Prostate gland (tissue), 2 donors: ENCODE results near the gene REXO4. TPM values are rescaled to one million over a fixed set of nuclear protein-coding genes. Genes with fewer than 3 reads are reported as not detected.

Experiments used
- DNase-seq: peaks from one replicate; pipeline ENCODE4 v3.0.0-alpha.2; 2019; ENCODE audit warnings: low spot score
- H3K27ac ChIP-seq, 2 donors: fragments of 200-600 bp; sonication (generic); 2 replicates each; pipeline ENCODE4 v1.5.1; 2017 to 2019
- H3K27me3 ChIP-seq: fragments of 200-600 bp; sonication (generic); replicated peaks from 2 replicates; pipeline ENCODE4 v1.5.1; 2019; ENCODE audit not compliant: insufficient read depth
- H3K36me3 ChIP-seq, 2 donors: fragments of 200-600 bp; sonication (generic); 1 replicate in 1 of 2; 2 replicates in 1 of 2; pipeline versions ENCODE4 v1.5.1 to v1.8.1; 2017 to 2019
- H3K4me1 ChIP-seq: fragments of 200-600 bp; sonication (generic); replicated peaks from 2 replicates; pipeline ENCODE4 v1.5.1; 2019
- H3K4me3 ChIP-seq, 2 donors: fragments of 200-600 bp; sonication (generic); 2 replicates each; pipeline ENCODE4 v1.5.1; 2017 to 2019
- H3K9me3 ChIP-seq: fragments of 200-600 bp; sonication (generic); 2 replicates; pipeline ENCODE4 v1.5.1; 2017
- POLR2A ChIP-seq: fragments of 450-650 bp; IDR thresholded peaks from one replicate; pipeline ENCODE4 v1.6.1; 2016; ENCODE audit warnings: antibody characterized with exemption, mild to moderate bottlenecking
- POLR2AphosphoS5 ChIP-seq: sonication (generic); formaldehyde crosslinking; IDR thresholded peaks from one replicate; pipeline ENCODE4 v1.6.1; 2017; ENCODE audit warnings: antibody characterized with exemption
- WGBS: methylation state at CpG from one replicate; pipeline ENCODE4 v1.1.5; 2018; 5-methylcytosine and 5-hydroxymethylcytosine counted together
- intact Hi-C: fragments of 100-400 bp; cut with DNase I; formaldehyde crosslinking; loops from one replicate; pipeline ENCODE4 v1.14.2; 2022
- total RNA-seq, 2 donors: library from RNA; depleted of rRNA; stranded (reverse); fragments of >200 nt; gene quantifications; one replicate each; pipeline ENCODE4 v1.1.0, GENCODE V29; 2016
- TF ChIP-seq, protein P1 (sequence below), 4 experiments: fragments of 200-600 bp in 2 of 4; fragments of 450-650 bp in 2 of 4; sonication (generic) in 2 of 4; IDR thresholded peaks; 1 replicate in 3 of 4; 2 replicates in 1 of 4; pipeline ENCODE4 v1.5.1; 2016 to 2019; ENCODE audit warnings: antibody characterized with exemption in 4 of 4, mild to moderate bottlenecking in 2 of 4, moderate library complexity in 2 of 4

REXO4 gene
- total RNA-seq, 2 donors from 2014 or later, result 20.8 to 34.5 TPM

GRCh38 chr9:133443982-133444381 is 26.2 kb upstream of the REXO4 start:
- no peak overlapping the region for H3K27ac ChIP-seq
- no peaks in the 10 kb centered on the region for H3K9me3 ChIP-seq
- TF ChIP-seq POLR2A, result no peak
- no peak for TF ChIP-seq POLR2AphosphoS5
- TF ChIP-seq, protein P1, sequence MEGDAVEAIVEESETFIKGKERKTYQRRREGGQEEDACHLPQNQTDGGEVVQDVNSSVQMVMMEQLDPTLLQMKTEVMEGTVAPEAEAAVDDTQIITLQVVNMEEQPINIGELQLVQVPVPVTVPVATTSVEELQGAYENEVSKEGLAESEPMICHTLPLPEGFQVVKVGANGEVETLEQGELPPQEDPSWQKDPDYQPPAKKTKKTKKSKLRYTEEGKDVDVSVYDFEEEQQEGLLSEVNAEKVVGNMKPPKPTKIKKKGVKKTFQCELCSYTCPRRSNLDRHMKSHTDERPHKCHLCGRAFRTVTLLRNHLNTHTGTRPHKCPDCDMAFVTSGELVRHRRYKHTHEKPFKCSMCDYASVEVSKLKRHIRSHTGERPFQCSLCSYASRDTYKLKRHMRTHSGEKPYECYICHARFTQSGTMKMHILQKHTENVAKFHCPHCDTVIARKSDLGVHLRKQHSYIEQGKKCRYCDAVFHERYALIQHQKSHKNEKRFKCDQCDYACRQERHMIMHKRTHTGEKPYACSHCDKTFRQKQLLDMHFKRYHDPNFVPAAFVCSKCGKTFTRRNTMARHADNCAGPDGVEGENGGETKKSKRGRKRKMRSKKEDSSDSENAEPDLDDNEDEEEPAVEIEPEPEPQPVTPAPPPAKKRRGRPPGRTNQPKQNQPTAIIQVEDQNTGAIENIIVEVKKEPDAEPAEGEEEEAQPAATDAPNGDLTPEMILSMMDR (IDR thresholded peaks at IDR 0.05), result no peak
- no peaks in the 10 kb centered on the region for H3K4me1 ChIP-seq
- 79% methylated on average over 8 of the region's 8 CpGs for whole genome bisulfite sequencing
- H3K27me3 ChIP-seq, result no peaks in the 10 kb centered on the region
- DNase-seq, result no peak
- no peak overlapping the region for H3K4me3 ChIP-seq
- no peaks in the 10 kb centered on the region for H3K36me3 ChIP-seq
- intact Hi-C loops, result no loop called here

DNA sequence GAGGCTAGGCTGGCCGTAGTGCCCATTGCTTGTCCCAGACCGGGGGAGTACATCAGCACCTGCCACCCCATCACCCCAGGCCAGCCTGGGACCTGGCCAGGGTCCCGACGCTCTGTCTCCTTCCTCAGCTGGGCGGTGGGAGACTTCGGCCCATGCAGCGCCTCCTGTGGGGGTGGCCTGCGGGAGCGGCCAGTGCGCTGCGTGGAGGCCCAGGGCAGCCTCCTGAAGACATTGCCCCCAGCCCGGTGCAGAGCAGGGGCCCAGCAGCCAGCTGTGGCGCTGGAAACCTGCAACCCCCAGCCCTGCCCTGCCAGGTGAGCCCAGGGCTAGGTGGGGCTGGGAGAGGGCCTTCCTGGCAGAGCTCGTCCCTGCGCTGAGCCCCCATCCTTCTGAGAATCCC is 25.4 kb upstream of the REXO4 start:
- intact Hi-C loops, result no loop called here
- Histone ChIP-seq H3K27me3 (no peaks in the 10 kb centered on the region), H3K4me1 (no peaks in the 10 kb centered on the region), H3K27ac (no peak overlapping the region), H3K9me3 (no peaks in the 10 kb centered on the region), H3K36me3 (no peaks in the 10 kb centered on the region), H3K4me3 (no peak overlapping the region)
- TF ChIP-seq POLR2AphosphoS5, result no peak
- TF ChIP-seq POLR2A, result no peak
- TF ChIP-seq, protein P1 (IDR thresholded peaks at IDR 0.05), result no peak
- WGBS, result 93% methylated on average over 7 of the region's 15 CpGs
- no peak for DNase-seq

DNA sequence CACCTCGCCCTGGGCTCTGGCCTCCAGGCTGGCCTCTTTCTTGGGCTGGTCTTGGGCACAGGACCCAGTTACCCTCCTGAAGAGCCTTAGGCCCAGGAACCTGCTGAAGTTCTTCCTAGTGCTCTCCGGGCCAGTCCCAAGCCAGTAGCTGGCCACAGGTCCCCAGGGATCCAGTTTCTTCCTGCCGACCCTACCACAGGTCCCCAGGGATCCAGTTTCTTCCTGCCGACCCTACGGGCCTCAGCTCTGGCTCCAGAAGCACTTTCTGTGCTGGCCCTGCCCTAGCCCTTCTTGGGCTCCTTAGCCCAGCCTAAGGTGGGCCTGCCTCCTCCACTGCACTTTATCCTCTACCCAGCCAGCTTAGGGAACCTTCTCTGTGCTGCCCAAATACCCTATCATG is 23.8 kb upstream of the REXO4 start:
- TF ChIP-seq POLR2AphosphoS5 (no peak), POLR2A (no peak)
- TF ChIP-seq, protein P1 (IDR thresholded peaks at IDR 0.05), result no peak
- no peak overlapping the region for H3K27ac ChIP-seq
- no peak overlapping the region for H3K4me3 ChIP-seq
- WGBS, result 74% methylated on average over 5 of the region's 5 CpGs
- H3K27me3 ChIP-seq, result no peaks in the 10 kb centered on the region
- H3K4me1 ChIP-seq, result no peaks in the 10 kb centered on the region
- H3K36me3 ChIP-seq, result no peaks in the 10 kb centered on the region
- intact Hi-C loops, result no loop called here
- H3K9me3 ChIP-seq, result no peaks in the 10 kb centered on the region
- DNase-seq, result no peak

DNA sequence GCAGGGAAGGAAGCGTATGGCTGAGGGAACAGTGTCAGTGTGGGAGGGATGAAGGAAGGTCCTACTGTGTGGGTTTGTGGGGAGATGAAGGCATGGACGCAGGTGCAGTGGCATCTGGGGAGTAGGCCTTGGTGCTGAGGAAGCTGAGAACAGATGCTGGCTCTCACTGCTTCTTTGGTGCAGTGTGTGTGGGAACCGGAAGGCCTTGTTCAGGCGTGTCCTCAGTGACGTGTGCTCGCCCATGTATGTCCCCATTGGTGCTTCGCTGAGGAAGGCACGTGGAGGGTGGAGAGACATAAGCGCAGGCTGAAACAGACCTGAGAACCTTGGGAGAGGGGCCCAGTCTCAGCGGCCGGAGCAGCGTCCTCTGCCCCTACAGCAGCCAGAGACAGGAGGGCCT is 23.1 kb upstream of the REXO4 start:
- intact Hi-C loops, result no loop called here
- no peaks in the 10 kb centered on the region for H3K27me3 ChIP-seq
- 83% methylated on average over 12 of the region's 12 CpGs for whole genome bisulfite sequencing
- no peak overlapping the region for H3K27ac ChIP-seq
- no peak overlapping the region for H3K4me3 ChIP-seq
- TF ChIP-seq, protein P1 (IDR thresholded peaks at IDR 0.05), result no peak
- no peak for TF ChIP-seq POLR2A
- no peak for DNase-seq
- H3K36me3 ChIP-seq, result no peaks in the 10 kb centered on the region
- no peaks in the 10 kb centered on the region for H3K4me1 ChIP-seq
- no peaks in the 10 kb centered on the region for H3K9me3 ChIP-seq

- Histone ChIP-seq H3K27me3 (no peaks in the 10 kb centered on the region), H3K4me3 (no peak overlapping the region), H3K36me3 (no peaks in the 10 kb centered on the region), H3K9me3 (no peaks in the 10 kb centered on the region), H3K27ac (no peak overlapping the region), H3K4me1 (no peaks in the 10 kb centered on the region)
- DNase-seq, result no peak
- intact Hi-C loops, result no loop called here
- TF ChIP-seq POLR2A, result no peak
- TF ChIP-seq, protein P1 (IDR thresholded peaks at IDR 0.05), result no peak
- TF ChIP-seq POLR2AphosphoS5, result no peak
- WGBS, result 62% methylated on average over 4 of the region's 4 CpGs
These were observed 21.5 kb upstream of the REXO4 start for GRCh38 chr9:133439337-133439736.
